Spleen (tissue), 11 donors: ENCODE results near the gene SULT1C2. TPM values are rescaled to one million over a fixed set of nuclear protein-coding genes. Genes with fewer than 3 reads are reported as not detected.
"Not testable (repeated sequence)": the region's sequence is repeated elsewhere in the genome, so short reads cannot be mapped to it uniquely, and the experiment has no call there.

Experiments used
- DNase-seq: peaks from one replicate; pipeline ENCODE4 v3.0.0-alpha.2; 2020
- H3K27ac ChIP-seq, 8 donors: fragments of 200-600 bp; sonication (generic) in 7 of 8; 1 replicate in 4 of 8; 2 replicates in 4 of 8; pipeline versions ENCODE4 v1.5.0 to v1.8.0; 2016 to 2021; ENCODE audit warnings: inconsistent platforms in 4 of 8, mild to moderate bottlenecking in 4 of 8, moderate library complexity in 1 of 8
- H3K27me3 ChIP-seq, 7 donors: fragments of 200-600 bp; sonication (generic) in 6 of 7; replicated peaks in 1 of 7; 1 replicate in 4 of 7; 2 replicates in 3 of 7; pipeline versions ENCODE4 v1.5.0 to v1.8.0; 2016 to 2021; ENCODE audit warnings: inconsistent platforms in 3 of 7, mild to moderate bottlenecking in 1 of 7
- H3K36me3 ChIP-seq, 6 donors: fragments of 200-600 bp; sonication (generic) in 5 of 6; 1 replicate in 4 of 6; 2 replicates in 2 of 6; pipeline versions ENCODE4 v1.5.0 to v1.8.0; 2016 to 2021; ENCODE audit warnings: inconsistent platforms in 2 of 6
- H3K4me1 ChIP-seq, 6 donors: fragments of 200-600 bp; sonication (generic) in 5 of 6; 1 replicate in 3 of 6; 2 replicates in 3 of 6; pipeline versions ENCODE4 v1.5.0 to v1.8.0; 2016 to 2021; ENCODE audit warnings: inconsistent platforms in 3 of 6
- H3K4me3 ChIP-seq, 8 donors: fragments of 200-600 bp; sonication (generic) in 7 of 8; 1 replicate in 4 of 8; 2 replicates in 4 of 8; pipeline versions ENCODE4 v1.5.0 to v1.8.0; 2016 to 2021; ENCODE audit warnings: inconsistent platforms in 4 of 8, mild to moderate bottlenecking in 4 of 8, moderate library complexity in 2 of 8
- H3K9me3 ChIP-seq, 8 donors: fragments of 200-600 bp; sonication (generic) in 7 of 8; 1 replicate in 4 of 8; 2 replicates in 4 of 8; pipeline versions ENCODE4 v1.5.0 to v1.8.0; 2016 to 2021; ENCODE audit warnings: inconsistent platforms in 4 of 8
- POLR2A ChIP-seq, 3 donors: fragments of 450-650 bp; IDR thresholded peaks; one replicate each; pipeline ENCODE4 v1.5.1; 2017; ENCODE audit warnings: antibody characterized with exemption in 3 of 3, mild to moderate bottlenecking in 1 of 3
- POLR2AphosphoS5 ChIP-seq, 3 donors: sonication (generic); formaldehyde crosslinking; IDR thresholded peaks; one replicate each; pipeline ENCODE4 v1.5.1; 2017; ENCODE audit warnings: antibody characterized with exemption in 3 of 3
- WGBS, 5 donors: extraction: QIAGEN DNeasy Blood & Tissue Kit in 3 of 5; methylation state at CpG; one replicate each; pipeline versions ENCODE4 v1.1.5 to v1.1.7; 2013 to 2018; 5-methylcytosine and 5-hydroxymethylcytosine counted together
- intact Hi-C: fragments of 100-400 bp; cut with DNase I; formaldehyde crosslinking; loops from one replicate; pipeline ENCODE4 v1.15.0; 2023; ENCODE audit warnings: low total_unique reads
- polyA plus RNA-seq, 3 donors: library from polyadenylated mRNA; stranded (reverse); fragments of 200-250 nt; gene quantifications; one replicate each; pipeline ENCODE4 v1.2.1, GENCODE V29; 2013
- total RNA-seq, 7 donors: library from RNA; depleted of rRNA in 3 of 7; stranded (reverse); fragments of >200 nt in 3 of 7; fragmentation: NEBNext Ultra II Directional in 4 of 7; extraction: Animal tissue kit (Norgen Biotek cat#: 25700) in 4 of 7; gene quantifications; one replicate each; pipeline versions ENCODE4 v1.1.0 to v1.2.1, GENCODE V29; 2016 to 2021
- TF ChIP-seq, protein P1 (sequence below), 11 experiments: fragments of 200-600 bp in 7 of 11; fragments of 450-650 bp in 4 of 11; sonication (generic) in 4 of 11; IDR thresholded peaks in 8 of 11; conservative IDR thresholded peaks in 3 of 11; 1 replicate in 7 of 11; 2 replicates in 4 of 11; pipeline versions ENCODE4 v1.4.0 to v1.8.0; 2016 to 2021; ENCODE audit warnings: antibody characterized with exemption in 11 of 11, inconsistent platforms in 4 of 11, mild to moderate bottlenecking in 1 of 11
- donor health status: healthy with polysubstance abuse.
- donor health status: DM: no; HTN: no; CAD: no; lungs with moderate emphysema.
- donor health status: DM: no; HTN: no; CAD: no.
- donor health status: Bipolar disorder and iron deficiency.
- donor health status: healthy.
- donor health status: DM: no; HTN: no; CAD: no.
- donor health status: DM: yes; HTN: yes; CAD: no.

Gene SULT1C2
- total and polyA plus RNA-seq, 10 donors = 0.17 to 2.7 (median 0.83) TPM; not detected in 1

DNA sequence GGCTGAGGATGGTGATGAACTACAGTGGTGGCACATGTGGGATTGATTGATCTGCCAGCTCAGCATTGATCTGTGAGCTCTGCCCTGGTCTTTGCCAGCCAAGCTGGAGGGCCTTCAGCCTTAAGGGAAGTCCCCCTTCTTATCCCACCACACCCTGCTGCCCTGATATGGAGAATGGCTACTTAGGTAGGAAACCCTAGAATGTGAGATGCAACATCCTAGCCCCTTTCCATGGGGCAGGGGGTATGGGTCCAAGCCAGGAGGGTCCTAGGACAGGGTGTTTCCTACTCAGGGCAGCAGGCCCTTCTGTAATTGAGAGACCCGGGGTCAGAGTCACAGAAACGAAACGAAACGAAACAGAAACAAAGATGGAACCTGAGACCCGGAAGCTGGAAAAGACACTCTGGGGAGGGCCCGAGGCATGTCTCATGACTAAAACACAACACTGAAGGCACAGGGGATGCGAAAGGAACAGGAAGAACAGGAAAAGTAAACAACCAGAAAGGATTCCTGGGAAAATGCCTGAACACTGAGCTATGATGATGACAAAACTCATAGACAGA, 16.9 kb upstream of the SULT1C2 start:
- no peak overlapping the region for H3K27ac ChIP-seq
- no peak for DNase-seq
- WGBS, 5 donors = 58 to 82% (median 74%) methylated on average over 7 of the region's 7 CpGs
- no peaks in the 10 kb centered on the region for H3K4me1 ChIP-seq
- no peaks in the 10 kb centered on the region for H3K27me3 ChIP-seq
- H3K9me3 ChIP-seq = no peaks in the 10 kb centered on the region
- TF ChIP-seq POLR2AphosphoS5 (IDR thresholded peaks at IDR 0.05) (no peak), POLR2A (IDR thresholded peaks at IDR 0.05) (no peak)
- TF ChIP-seq, protein P1, sequence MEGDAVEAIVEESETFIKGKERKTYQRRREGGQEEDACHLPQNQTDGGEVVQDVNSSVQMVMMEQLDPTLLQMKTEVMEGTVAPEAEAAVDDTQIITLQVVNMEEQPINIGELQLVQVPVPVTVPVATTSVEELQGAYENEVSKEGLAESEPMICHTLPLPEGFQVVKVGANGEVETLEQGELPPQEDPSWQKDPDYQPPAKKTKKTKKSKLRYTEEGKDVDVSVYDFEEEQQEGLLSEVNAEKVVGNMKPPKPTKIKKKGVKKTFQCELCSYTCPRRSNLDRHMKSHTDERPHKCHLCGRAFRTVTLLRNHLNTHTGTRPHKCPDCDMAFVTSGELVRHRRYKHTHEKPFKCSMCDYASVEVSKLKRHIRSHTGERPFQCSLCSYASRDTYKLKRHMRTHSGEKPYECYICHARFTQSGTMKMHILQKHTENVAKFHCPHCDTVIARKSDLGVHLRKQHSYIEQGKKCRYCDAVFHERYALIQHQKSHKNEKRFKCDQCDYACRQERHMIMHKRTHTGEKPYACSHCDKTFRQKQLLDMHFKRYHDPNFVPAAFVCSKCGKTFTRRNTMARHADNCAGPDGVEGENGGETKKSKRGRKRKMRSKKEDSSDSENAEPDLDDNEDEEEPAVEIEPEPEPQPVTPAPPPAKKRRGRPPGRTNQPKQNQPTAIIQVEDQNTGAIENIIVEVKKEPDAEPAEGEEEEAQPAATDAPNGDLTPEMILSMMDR (IDR thresholded peaks at IDR 0.05 in 8 of 11, conservative IDR thresholded peaks at IDR 0.05 in 3 of 11) = no peak
- no peak overlapping the region for H3K4me3 ChIP-seq
- H3K36me3 ChIP-seq = no peaks in the 10 kb centered on the region
- intact Hi-C loops = no loop called here

DNA sequence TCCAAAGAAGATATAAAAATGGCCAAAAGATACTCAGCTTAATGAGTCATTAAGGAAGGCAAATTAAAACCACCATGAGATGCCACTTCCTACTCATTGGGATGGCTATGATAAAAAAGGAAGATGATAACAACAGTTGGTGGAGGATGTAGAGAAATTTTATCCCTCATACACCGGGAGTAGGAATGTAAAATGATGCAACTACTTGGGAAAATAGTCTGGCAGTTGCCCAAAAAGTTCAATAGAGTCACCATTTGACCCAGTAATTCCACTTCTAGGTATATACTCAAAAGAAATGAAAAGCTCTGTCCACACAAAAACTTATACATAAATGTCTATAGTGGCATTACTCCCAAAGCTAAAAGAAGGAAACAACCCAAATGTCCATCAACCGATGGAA, 10.1 kb upstream of the SULT1C2 start:
- Histone ChIP-seq H3K27ac (no peak overlapping the region), H3K36me3 (no peaks in the 10 kb centered on the region), H3K4me1 (no peaks in the 10 kb centered on the region), H3K4me3 (no peak overlapping the region), H3K27me3 (no peaks in the 10 kb centered on the region), H3K9me3 (peaks cover 0 to 6% (median 0%) of the 10 kb centered on the region in 8 donors)
- 59 to 88% (median 68%) methylated on average over 2 of the region's 2 CpGs for WGBS, 5 donors
- DNase-seq = no peak
- intact Hi-C loops = no loop called here
- TF ChIP-seq, protein P1 (IDR thresholded peaks at IDR 0.05 in 8 of 11, conservative IDR thresholded peaks at IDR 0.05 in 3 of 11) = no peak
- no peak for TF ChIP-seq POLR2A (IDR thresholded peaks at IDR 0.05)
- no peak for TF ChIP-seq POLR2AphosphoS5 (IDR thresholded peaks at IDR 0.05)

DNA sequence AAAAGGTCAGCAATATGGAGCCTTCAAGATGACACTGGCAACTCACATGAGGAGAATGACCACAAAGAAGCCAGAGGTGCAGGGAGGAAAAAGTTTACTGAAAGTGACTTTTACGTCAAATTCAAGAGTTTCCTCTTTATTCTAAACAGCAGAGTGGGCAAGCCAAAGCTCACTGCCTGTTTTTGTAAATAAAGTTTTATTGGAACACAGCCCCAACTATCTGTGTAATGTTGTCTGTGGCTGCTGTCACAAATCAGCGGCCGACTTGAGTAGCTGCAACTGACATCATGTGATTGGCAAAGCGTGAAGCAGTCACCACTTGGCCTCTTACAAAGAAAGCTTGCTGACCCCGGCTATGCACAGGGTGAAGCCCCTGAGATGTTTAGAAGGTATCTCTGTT, 9.2 kb upstream of the SULT1C2 start:
- Histone ChIP-seq H3K4me1 (no peaks in the 10 kb centered on the region), H3K4me3 (no peak overlapping the region), H3K9me3 (peaks cover 0 to 6% (median 0%) of the 10 kb centered on the region in 8 donors), H3K27me3 (no peaks in the 10 kb centered on the region), H3K36me3 (no peaks in the 10 kb centered on the region), H3K27ac (no peak overlapping the region)
- TF ChIP-seq POLR2A (IDR thresholded peaks at IDR 0.05) = no peak
- TF ChIP-seq, protein P1 (IDR thresholded peaks at IDR 0.05 in 8 of 11, conservative IDR thresholded peaks at IDR 0.05 in 3 of 11) = no peak
- TF ChIP-seq POLR2AphosphoS5 (IDR thresholded peaks at IDR 0.05) = no peak
- intact Hi-C loops = no loop called here
- 83 to 93% (median 87%) methylated on average over 5 of the region's 5 CpGs for WGBS, 5 donors
- no peak for DNase-seq

DNA sequence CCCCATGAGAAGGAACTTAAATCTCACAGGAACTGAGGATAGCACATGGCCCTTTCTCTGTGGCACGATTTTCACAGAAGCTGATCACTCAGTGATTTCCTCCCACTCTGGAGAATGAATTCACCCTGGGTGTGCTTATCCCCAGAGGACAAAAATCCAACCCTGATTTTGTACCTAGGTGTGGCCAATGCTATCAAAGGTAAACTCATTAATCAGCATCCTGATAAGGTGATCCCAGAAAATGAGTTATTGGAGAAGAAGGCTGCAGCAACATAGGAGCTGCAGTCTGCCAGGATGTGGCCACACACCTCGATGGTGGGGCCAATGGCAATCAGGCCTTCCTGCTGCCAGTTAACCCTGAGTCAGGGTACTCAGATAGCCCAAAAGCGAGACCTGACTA, 8.2 kb upstream of the SULT1C2 start:
- intact Hi-C loops = no loop called here
- H3K4me3 ChIP-seq = no peak overlapping the region
- peaks cover 0 to 6% (median 0%) of the 10 kb centered on the region in 8 donors for H3K9me3 ChIP-seq
- no peaks in the 10 kb centered on the region for H3K4me1 ChIP-seq
- H3K27me3 ChIP-seq = peaks cover 0 to under 1% (median 0%) of the 10 kb centered on the region in 7 donors
- DNase-seq = no peak
- H3K36me3 ChIP-seq = no peaks in the 10 kb centered on the region
- 42 to 69% (median 60%) methylated on average over 3 of the region's 3 CpGs for WGBS, 5 donors
- H3K27ac ChIP-seq = no peak overlapping the region
- TF ChIP-seq POLR2AphosphoS5 (IDR thresholded peaks at IDR 0.05) = no peak
- TF ChIP-seq, protein P1 (IDR thresholded peaks at IDR 0.05 in 8 of 11, conservative IDR thresholded peaks at IDR 0.05 in 3 of 11) = no peak
- no peak for TF ChIP-seq POLR2A (IDR thresholded peaks at IDR 0.05)

DNA sequence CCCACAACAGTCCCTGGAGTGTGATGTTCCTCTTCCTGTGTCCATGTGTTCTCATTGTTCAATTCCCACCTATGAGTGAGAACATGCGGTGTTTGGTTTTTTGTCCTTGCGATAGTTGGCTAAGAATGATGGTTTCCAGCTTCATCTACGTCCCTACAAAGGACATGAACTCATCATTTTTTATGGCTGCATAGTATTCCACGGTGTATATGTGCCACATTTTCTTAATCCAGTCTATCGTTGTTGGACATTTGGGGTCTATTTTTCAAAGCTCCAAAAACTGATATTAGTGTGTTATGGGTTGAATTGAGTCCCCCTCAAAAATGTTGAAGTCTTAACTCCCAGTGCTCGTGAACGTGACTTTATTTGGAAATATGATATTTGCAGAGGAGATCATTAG, 4.1 kb upstream of the SULT1C2 start:
- H3K27ac ChIP-seq, intact Hi-C loops: not testable (repeated sequence)
- WGBS, 5 donors = 87 to 94% (median 90%) methylated on average over 7 of the region's 7 CpGs

More for the DNA sequence above, 4.1 kb upstream of the SULT1C2 start:
- H3K36me3 ChIP-seq, DNase-seq, H3K27me3 ChIP-seq, H3K4me3 ChIP-seq, H3K9me3 ChIP-seq, H3K4me1 ChIP-seq: not testable (repeated sequence)
